Activated CD4-positive, alpha-beta memory T cell treated with anti-CD3 and anti-CD28 coated beads for 36 hours (primary cell): ENCODE measurements around the gene MED12. TPM values are rescaled to one million over a fixed set of nuclear protein-coding genes. Genes with fewer than 3 reads are reported as not detected.

ENCODE experiments used
- CTCF ChIA-PET: fragments of 350-600 bp; sonication (Branson Sonifier 250); formaldehyde crosslinking; loops from one replicate; lab custom pipeline; 2021; ENCODE audit warnings: antibody characterized with exemption, inconsistent platforms; lab: Charles Lee
- POLR2A ChIA-PET: fragments of 350-600 bp; sonication (Branson Sonifier 250); formaldehyde crosslinking; loops from one replicate; lab custom pipeline; 2021; ENCODE audit warnings: antibody characterized with exemption; lab: Charles Lee
- DNase-seq: peaks from one replicate; pipeline ENCODE4 v3.0.0-alpha.2; 2020
- H3K27ac Mint-ChIP-seq: one replicate; pipeline ENCODE4 v1.8.0; 2021; ENCODE audit warnings: mixed read lengths
- H3K27me3 Mint-ChIP-seq: one replicate; pipeline ENCODE4 v1.8.0; 2021; ENCODE audit warnings: mixed read lengths
- H3K36me3 Mint-ChIP-seq: one replicate; pipeline ENCODE4 v1.8.0; 2021; ENCODE audit warnings: mixed read lengths
- H3K4me1 Mint-ChIP-seq: one replicate; pipeline ENCODE4 v1.8.0; 2021; ENCODE audit warnings: low read depth, mixed read lengths
- H3K4me3 Mint-ChIP-seq: one replicate; pipeline ENCODE4 v1.8.0; 2021; ENCODE audit warnings: mild to moderate bottlenecking, mixed read lengths
- H3K9me3 Mint-ChIP-seq: one replicate; pipeline ENCODE4 v1.8.0; 2021; ENCODE audit warnings: mixed read lengths
- intact Hi-C: fragments of 100-400 bp; cut with micrococcal nuclease; formaldehyde crosslinking; loops from one replicate; pipeline ENCODE4 v1.15.1; 2023
- total RNA-seq, 2 experiments: library from RNA; stranded (reverse); gene quantifications; one replicate each; pipeline ENCODE4 v1.2.3, GENCODE V29; 2021

The MED12 gene
- total RNA-seq, 2 experiments from 2014 or later: 46.9 to 50.1 TPM

DNA sequence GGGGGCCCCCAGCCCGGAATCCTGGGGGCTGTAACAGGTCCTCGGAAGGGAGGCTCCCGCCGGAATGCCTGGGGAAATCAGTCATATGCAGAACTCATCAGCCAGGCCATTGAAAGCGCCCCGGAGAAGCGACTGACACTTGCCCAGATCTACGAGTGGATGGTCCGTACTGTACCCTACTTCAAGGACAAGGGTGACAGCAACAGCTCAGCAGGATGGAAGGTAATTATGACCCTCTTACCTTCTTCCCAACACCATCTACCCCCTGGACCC lies 21.7 kb upstream of the MED12 start:
- Mint-ChIP-seq H3K27ac (no peak overlapping the region), H3K4me1 (peaks cover 30% of the 10 kb centered on the region), H3K27me3 (no peaks in the 10 kb centered on the region), H3K4me3 (peak overlapping the region; percentile 84), H3K36me3 (no peaks in the 10 kb centered on the region), H3K9me3 (no peaks in the 10 kb centered on the region)
- intact Hi-C loops: loop anchor here (1.0 to 5.0 kb wide), 2 partner anchors 28 to 271 kb away; partner anchors contain the start of genes SNX12 and TAF1
- ChIA-PET CTCF (interaction anchor here (1.2 kb wide), 1 partner anchor 32 kb away, joined by 6 read pairs; no protein-coding TSS in a partner anchor), POLR2A (interaction anchor here (1.1 to 2.4 kb wide), 2 partner anchors 15 to 21 kb away, joined by 6 to 9 read pairs; partner anchors contain the start of genes IL2RG and MED12)
- no peak for DNase-seq

DNA sequence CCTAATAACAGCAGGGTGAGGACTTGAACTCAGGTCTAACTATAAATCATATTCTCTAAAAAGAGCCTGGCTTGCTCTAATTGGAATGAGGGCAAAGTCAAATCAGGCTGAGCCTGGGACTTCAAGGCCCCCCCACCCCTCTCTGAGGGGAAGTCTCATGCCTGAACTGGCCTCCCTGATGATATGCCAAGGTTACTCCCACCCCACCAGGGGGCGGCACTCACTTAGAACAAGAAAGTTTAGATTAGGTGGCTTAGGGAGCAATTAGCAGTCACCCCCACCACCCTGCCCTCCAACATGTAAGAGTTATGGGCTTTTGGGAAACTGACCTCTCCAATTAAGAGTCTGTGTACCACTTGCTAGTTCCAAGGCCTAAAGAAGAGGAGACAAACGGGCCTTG lies 20.1 kb upstream of the MED12 start:
- Mint-ChIP-seq H3K27me3 (no peaks in the 10 kb centered on the region), H3K36me3 (no peaks in the 10 kb centered on the region), H3K27ac (no peak overlapping the region), H3K9me3 (no peaks in the 10 kb centered on the region), H3K4me1 (peaks cover 43% of the 10 kb centered on the region), H3K4me3 (no peak overlapping the region)
- ChIA-PET CTCF (interaction anchor here (1.0 to 1.3 kb wide), 4 partner anchors 8 to 31 kb away, joined by 3 to 15 read pairs (median 5); partner anchors contain the start of genes CXorf65 and MED12), POLR2A (interaction anchor here (2.4 kb wide), 1 partner anchor 13 kb away, joined by 9 read pairs; the partner anchor contains the start of gene IL2RG)
- intact Hi-C loops: loop anchor here (1.0 to 5.0 kb wide), 4 partner anchors 13 to 269 kb away; partner anchors contain the start of genes IL2RG and TAF1
- peak; percentile 79 for DNase-seq

DNA sequence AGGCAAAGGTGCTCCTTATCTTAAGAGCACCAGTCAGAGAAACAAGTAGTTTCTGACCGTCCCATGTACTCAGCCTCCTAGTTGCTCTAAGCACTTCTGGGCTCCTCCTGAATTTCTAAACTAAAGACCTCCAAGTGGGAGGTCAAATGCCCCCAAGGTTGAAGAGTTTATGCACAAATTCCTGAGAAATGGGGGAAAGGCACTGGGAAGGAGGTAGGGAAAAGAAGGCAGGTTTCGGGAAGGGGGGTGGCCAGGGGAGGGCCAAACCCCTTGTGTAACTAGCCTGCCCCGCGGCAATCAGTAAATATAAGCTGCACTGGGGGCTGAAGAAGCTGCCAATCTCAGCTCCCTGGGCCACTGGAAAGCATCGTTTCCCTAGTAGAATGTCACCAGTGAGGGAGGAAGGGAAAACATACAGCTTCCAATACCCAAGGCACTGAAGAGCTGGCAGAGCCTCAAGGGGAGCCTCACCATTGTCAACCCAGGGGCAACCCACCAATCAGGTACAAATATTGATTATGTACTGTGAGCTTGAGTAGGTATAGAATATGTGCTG lies 19.4 kb upstream of the MED12 start:
- Mint-ChIP-seq H3K4me1 (peaks cover 50% of the 10 kb centered on the region), H3K27ac (peak overlapping the region; percentile 57)

DNA sequence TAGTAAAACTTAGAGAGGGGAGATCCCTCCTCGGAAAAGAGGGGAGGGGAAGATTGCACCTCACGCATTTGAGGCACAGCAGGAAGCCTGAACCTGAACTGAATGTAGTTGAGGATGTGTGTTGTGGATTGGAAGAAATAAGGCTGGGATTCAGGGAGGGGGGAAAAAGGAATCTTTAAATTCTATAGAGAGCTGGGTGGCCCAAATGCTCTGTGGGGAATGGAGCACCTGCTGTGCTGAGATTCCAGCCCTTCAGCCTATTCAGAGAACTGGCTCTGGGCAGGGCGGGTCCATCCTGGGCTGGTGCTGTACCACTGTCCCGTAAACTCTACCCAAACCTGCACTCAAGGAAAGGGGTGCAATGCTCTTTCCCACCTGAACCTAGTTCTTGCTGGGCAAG lies 18.7 kb upstream of the MED12 start:
- intact Hi-C loops: loop anchor here (2.0 to 5.0 kb wide), 2 partner anchors 79 to 268 kb away; partner anchors contain the start of gene TAF1
- POLR2A ChIA-PET: interaction anchor here (1.2 to 1.7 kb wide), 2 partner anchors 12 to 18 kb away, joined by 5 to 10 read pairs; partner anchors contain the start of genes IL2RG and MED12
- no peak for DNase-seq
- Mint-ChIP-seq H3K4me3 (no peak overlapping the region), H3K4me1 (peaks cover 57% of the 10 kb centered on the region), H3K27me3 (no peaks in the 10 kb centered on the region), H3K27ac (peak overlapping the region; percentile 57), H3K9me3 (no peaks in the 10 kb centered on the region), H3K36me3 (no peaks in the 10 kb centered on the region)
- CTCF ChIA-PET: interaction anchor here (0.8 to 4.9 kb wide), 8 partner anchors 9 to 80 kb away, joined by 3 to 33 read pairs (median 4); partner anchors contain the start of genes IL2RG and MED12

More for the DNA sequence above, 19.4 kb upstream of the MED12 start:
- no peaks in the 10 kb centered on the region for H3K27me3 Mint-ChIP-seq
- DNase-seq: no peak
- H3K9me3 Mint-ChIP-seq: no peaks in the 10 kb centered on the region
- no peaks in the 10 kb centered on the region for H3K36me3 Mint-ChIP-seq
- intact Hi-C loops: loop anchor here (1.0 to 5.0 kb wide), 4 partner anchors 12 to 268 kb away; partner anchors contain the start of genes IL2RG and TAF1
- POLR2A ChIA-PET: interaction anchor here (1.2 to 1.7 kb wide), 2 partner anchors 13 to 19 kb away, joined by 5 to 10 read pairs; partner anchors contain the start of genes IL2RG and MED12
- CTCF ChIA-PET: interaction anchor here (0.8 to 4.9 kb wide), 8 partner anchors 10 to 81 kb away, joined by 3 to 33 read pairs (median 4); partner anchors contain the start of genes IL2RG and MED12
- H3K4me3 Mint-ChIP-seq: no peak overlapping the region

DNA sequence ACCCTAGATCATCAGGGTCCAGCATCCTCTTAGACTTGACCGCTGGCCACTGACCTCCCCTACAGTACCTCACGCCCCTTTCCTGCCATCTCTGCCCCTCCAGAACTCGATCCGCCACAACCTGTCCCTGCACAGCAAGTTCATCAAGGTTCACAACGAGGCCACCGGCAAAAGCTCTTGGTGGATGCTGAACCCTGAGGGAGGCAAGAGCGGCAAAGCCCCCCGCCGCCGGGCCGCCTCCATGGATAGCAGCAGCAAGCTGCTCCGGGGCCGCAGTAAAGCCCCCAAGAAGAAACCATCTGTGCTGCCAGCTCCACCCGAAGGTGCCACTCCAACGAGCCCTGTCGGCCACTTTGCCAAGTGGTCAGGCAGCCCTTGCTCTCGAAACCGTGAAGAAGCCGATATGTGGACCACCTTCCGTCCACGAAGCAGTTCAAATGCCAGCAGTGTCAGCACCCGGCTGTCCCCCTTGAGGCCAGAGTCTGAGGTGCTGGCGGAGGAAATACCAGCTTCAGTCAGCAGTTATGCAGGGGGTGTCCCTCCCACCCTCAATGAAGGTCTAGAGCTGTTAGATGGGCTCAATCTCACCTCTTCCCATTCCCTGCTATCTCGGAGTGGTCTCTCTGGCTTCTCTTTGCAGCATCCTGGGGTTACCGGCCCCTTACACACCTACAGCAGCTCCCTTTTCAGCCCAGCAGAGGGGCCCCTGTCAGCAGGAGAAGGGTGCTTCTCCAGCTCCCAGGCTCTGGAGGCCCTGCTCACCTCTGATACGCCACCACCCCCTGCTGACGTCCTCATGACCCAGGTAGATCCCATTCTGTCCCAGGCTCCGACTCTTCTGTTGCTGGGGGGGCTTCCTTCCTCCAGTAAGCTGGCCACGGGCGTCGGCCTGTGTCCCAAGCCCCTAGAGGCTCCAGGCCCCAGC lies 17.6 kb upstream of the MED12 start:
- Mint-ChIP-seq H3K9me3 (no peaks in the 10 kb centered on the region), H3K4me3 (no peak overlapping the region), H3K36me3 (peaks cover 4% of the 10 kb centered on the region), H3K27ac (no peak overlapping the region), H3K27me3 (no peaks in the 10 kb centered on the region), H3K4me1 (peaks cover 61% of the 10 kb centered on the region)
- POLR2A ChIA-PET: interaction anchor here (1.5 to 3.4 kb wide), 3 partner anchors 11 to 19 kb away, joined by 5 to 28 read pairs (median 7); partner anchors contain the start of genes IL2RG and MED12
- CTCF ChIA-PET: interaction anchor here (0.6 to 4.9 kb wide), 6 partner anchors 11 to 216 kb away, joined by 3 to 33 read pairs (median 6); partner anchors contain the start of gene IL2RG
- intact Hi-C loops: no loop called here
- DNase-seq: peak; percentile 29

DNA sequence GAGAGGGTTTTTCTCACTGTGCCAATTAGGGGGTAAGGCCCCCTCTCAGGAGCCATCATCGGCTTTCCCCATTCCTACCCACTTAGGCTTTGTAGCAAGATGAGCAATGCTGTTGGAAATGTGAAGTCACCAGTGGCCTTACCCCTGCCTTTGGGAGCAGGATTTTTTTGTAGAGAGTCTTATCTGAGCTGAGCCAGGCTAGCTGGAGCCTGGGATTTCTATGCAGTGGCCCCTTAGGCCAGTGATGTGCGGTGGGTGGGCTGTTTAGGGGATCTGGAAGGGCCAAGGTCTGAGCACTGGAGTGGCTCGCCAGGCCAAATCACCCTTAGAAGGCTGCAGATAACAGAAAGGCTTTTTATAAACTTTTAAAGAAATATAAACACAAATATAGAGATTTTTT lies 16.1 kb upstream of the MED12 start:
- CTCF ChIA-PET: interaction anchor here (1.4 to 4.9 kb wide), 5 partner anchors 10 to 76 kb away, joined by 5 to 33 read pairs (median 6); partner anchors contain the start of genes IL2RG and MED12
- Mint-ChIP-seq H3K9me3 (no peaks in the 10 kb centered on the region), H3K4me1 (peaks cover 73% of the 10 kb centered on the region), H3K4me3 (no peak overlapping the region), H3K36me3 (peaks cover 16% of the 10 kb centered on the region), H3K27me3 (no peaks in the 10 kb centered on the region), H3K27ac (peak overlapping the region; percentile 83)
- no peak for DNase-seq
- intact Hi-C loops: loop anchor here (1.0 kb wide), 1 partner anchor 27 kb away; no protein-coding TSS in a partner anchor
- POLR2A ChIA-PET: interaction anchor here (1.1 to 3.4 kb wide), 4 partner anchors 9 to 79 kb away, joined by 3 to 28 read pairs (median 6); partner anchors contain the start of genes IL2RG and MED12

DNA sequence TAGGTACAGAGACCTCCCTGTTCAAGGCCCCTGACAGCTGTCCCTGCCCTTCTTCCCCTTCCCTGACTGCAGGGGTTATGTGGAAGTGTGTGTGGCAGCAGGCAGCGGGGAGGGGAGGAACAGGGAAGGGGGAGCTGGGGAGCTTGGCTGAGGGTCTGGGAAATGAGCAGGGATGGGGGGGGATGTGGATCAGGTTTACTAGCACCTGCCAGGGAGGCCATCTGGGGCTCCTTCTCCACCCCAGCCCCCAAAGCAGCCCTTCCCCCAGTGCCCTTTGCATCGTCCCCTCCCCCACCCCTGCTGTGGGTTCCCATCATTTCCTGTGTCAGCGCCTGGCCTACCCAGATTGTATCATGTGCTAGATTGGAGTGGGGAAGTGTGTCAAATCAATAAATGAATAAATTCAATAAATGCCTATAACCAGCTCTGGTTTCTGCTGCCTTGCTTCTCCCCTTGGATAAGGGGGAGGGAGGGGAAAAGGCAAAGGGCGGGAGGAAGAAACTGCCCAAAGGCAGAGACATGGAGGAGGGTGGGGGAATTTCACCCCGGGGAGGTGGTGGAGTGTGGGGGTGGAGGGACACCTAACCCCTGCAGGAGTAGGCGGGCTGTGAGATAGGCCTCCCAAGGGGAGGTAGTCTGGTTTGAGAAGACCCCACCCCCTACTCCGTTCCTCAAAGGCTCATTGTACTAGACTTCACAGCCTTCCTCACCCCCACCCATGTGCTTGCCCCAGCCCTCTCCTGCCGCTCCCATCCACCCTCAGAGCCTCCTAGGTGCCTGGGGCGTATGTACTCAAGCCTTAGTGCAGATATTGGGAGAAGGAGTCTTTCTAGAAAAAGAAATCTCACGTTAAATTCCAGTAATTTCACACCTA lies 15.0 kb upstream of the MED12 start:
- peak; percentile 71 for DNase-seq
- H3K27me3 Mint-ChIP-seq: no peaks in the 10 kb centered on the region
- H3K27ac Mint-ChIP-seq: peak overlapping the region; percentile 83
- CTCF ChIA-PET: interaction anchor here (0.8 to 4.9 kb wide), 3 partner anchors 8 to 26 kb away, joined by 3 to 33 read pairs (median 5); partner anchors contain the start of genes IL2RG and MED12
- intact Hi-C loops: loop anchor here (1.0 kb wide), 1 partner anchor 8 kb away; the partner anchor contains the start of gene IL2RG
- POLR2A ChIA-PET: interaction anchor here (1.1 to 3.4 kb wide), 3 partner anchors 8 to 78 kb away, joined by 3 to 28 read pairs (median 7); partner anchors contain the start of genes IL2RG and MED12
- peaks cover 27% of the 10 kb centered on the region for H3K36me3 Mint-ChIP-seq
- H3K9me3 Mint-ChIP-seq: no peaks in the 10 kb centered on the region
- peak overlapping the region; percentile 56 for H3K4me3 Mint-ChIP-seq
- H3K4me1 Mint-ChIP-seq: peaks cover 78% of the 10 kb centered on the region

DNA sequence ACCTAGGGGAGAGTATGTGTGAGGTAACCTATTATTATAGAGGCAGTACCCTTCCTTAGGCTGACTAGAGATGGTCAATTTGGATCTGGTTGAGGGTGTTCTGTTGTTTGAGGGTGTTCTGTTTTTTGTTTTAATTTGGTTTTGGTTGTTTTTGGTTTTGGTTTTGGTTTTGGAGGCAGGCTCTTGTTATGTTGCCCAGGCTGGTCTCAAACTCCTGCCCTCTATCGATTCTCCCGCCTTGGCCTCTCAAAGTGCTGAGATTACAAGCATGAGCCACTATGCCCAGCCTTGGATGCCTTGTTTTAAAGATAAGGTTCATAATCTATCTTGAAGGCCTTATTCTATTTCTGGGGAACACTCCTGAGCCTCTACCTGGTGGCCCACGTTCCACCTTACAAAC lies 12.8 kb upstream of the MED12 start:
- ChIA-PET POLR2A (interaction anchor here (0.9 kb wide), 1 partner anchor 13 kb away, joined by 3 read pairs; the partner anchor contains the start of gene MED12), CTCF (interaction anchor here (1.8 kb wide), 1 partner anchor 72 kb away, joined by 4 read pairs; no protein-coding TSS in a partner anchor)
- Mint-ChIP-seq H3K36me3 (peaks cover 50% of the 10 kb centered on the region), H3K4me3 (peak overlapping the region; percentile 56), H3K9me3 (no peaks in the 10 kb centered on the region), H3K27ac (peak overlapping the region; percentile 98), H3K27me3 (no peaks in the 10 kb centered on the region), H3K4me1 (peaks cover 66% of the 10 kb centered on the region)
- intact Hi-C loops: no loop called here
- DNase-seq: no peak

DNA sequence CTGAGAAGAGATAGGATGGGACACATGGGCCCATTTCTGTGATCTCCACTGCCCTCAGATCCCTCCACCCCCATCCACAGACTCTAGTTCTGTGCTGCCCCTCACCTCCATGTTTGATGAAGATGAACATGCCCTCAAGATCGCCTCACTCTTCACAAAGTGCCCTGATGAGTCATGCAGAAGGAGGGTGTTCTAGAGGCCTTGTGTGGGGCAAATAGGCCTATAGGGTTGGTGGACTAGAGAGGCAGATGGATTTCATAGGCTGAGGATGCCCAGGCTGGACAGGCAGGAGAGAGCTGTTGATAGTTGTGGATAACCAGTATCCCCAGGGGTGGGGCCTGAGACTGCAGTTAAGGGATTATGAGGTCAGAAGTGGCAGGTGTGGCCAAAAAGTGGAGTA lies 12.0 kb upstream of the MED12 start, which contains the start of gene CXorf65:
TSS of gene CXorf65 (minus strand) at position 314 of the 400 bp plus-strand sequence. CDS start at position 130, 184 bp downstream.
- H3K4me1 Mint-ChIP-seq: peaks cover 63% of the 10 kb centered on the region
- ChIA-PET CTCF (interaction anchor here (0.9 to 1.8 kb wide), 3 partner anchors 9 to 71 kb away, joined by 3 to 4 read pairs (median 4); partner anchors contain the start of gene MED12), POLR2A (interaction anchor here (0.9 kb wide), 1 partner anchor 12 kb away, joined by 3 read pairs; the partner anchor contains the start of gene MED12)
- peak; percentile 51 for DNase-seq
- peaks cover 57% of the 10 kb centered on the region for H3K36me3 Mint-ChIP-seq
- intact Hi-C loops: no loop called here
- no peaks in the 10 kb centered on the region for H3K27me3 Mint-ChIP-seq
- H3K27ac Mint-ChIP-seq: peak within 1 kb of the TSS; percentile 98
- peak within 1 kb of the TSS; percentile 99 for H3K4me3 Mint-ChIP-seq
- no peaks in the 10 kb centered on the region for H3K9me3 Mint-ChIP-seq

DNA sequence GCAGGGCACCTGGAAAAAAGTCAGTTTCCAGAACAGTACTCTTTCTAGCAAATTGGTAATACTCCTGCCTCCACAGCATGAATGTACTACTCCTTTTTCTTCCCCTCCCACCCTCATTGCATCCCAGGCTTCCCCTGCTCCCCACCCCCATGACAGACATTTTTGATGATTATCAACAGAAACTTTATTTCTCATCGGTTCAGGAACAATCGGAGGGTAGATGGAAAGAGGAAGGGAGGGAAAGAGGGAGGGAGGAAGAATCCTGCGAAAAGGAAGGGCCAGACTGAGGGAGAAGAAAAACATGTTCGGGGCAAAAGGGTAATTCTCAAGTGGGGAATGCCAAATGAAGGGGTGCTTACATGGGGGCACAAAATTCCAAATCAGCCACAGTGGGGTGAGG lies 11.2 kb upstream of the MED12 start:
- peaks cover 59% of the 10 kb centered on the region for H3K4me1 Mint-ChIP-seq
- POLR2A ChIA-PET: no interaction called here
- intact Hi-C loops: no loop called here
- H3K4me3 Mint-ChIP-seq: peak overlapping the region; percentile 99
- H3K27me3 Mint-ChIP-seq: no peaks in the 10 kb centered on the region
- CTCF ChIA-PET: interaction anchor here (1.5 kb wide), 1 partner anchor 12 kb away, joined by 4 read pairs; the partner anchor contains the start of gene MED12
- H3K9me3 Mint-ChIP-seq: no peaks in the 10 kb centered on the region
- H3K27ac Mint-ChIP-seq: peak overlapping the region; percentile 98
- no peak for DNase-seq
- H3K36me3 Mint-ChIP-seq: peaks cover 57% of the 10 kb centered on the region
